ENCODE measurements around the gene GPER1. TPM values are rescaled to one million over a fixed set of nuclear protein-coding genes. Genes with fewer than 3 reads are reported as not detected.

Gene GPER1
- total RNA-seq, result 0.79 and 2.0 TPM in 2 replicates

DNA sequence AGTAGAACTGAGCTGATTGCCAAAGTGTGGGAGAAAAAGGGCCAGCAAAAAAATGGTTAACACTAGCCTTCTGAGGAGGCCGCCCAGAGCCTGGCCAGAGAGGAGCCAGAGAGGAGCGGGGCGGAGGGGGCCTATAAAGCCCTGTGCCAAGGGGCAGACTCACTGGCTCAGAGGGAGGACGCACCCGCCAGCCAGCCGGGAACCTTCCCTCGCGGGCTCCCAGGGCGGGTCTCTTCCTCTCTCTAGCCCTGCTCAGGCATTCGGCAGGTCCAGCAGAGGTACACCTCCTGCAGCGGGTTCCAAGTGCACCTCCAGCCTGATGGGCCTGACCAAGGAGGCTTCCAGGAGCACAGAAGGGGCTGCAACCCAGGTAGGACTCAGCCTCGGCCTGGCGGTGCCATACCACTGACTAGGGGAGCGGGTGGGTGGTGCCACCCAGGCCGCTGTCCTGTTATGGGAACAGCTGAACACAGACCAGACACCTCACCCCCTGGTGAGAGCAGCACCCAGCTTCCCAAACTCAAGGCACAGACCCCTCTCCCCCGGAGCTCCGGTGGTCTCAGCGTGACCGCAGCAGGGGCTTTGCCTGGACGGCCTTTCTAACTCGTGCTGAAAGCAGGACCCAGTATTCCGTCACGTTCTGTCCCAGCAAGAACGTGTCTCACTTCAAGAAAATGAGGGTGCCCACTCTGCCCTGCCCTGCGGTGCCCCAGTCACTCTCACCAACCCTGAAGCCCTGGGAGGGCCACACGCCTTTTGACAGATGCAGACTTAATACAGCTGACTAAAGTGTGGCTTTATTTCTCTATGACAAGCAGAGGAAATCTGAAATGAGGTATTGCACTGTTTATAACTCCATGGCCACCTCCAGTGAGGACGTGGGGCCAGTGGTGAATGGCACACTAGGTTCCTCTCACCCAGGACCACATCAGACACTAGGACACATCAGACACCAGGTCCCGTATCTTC, at the start of gene GPER1:
Gene GPER1, plus strand, starts transcription at position 162 of the 969 bp plus-strand sequence. CDS start 3,616 bp downstream, outside the sequence.

DNA sequence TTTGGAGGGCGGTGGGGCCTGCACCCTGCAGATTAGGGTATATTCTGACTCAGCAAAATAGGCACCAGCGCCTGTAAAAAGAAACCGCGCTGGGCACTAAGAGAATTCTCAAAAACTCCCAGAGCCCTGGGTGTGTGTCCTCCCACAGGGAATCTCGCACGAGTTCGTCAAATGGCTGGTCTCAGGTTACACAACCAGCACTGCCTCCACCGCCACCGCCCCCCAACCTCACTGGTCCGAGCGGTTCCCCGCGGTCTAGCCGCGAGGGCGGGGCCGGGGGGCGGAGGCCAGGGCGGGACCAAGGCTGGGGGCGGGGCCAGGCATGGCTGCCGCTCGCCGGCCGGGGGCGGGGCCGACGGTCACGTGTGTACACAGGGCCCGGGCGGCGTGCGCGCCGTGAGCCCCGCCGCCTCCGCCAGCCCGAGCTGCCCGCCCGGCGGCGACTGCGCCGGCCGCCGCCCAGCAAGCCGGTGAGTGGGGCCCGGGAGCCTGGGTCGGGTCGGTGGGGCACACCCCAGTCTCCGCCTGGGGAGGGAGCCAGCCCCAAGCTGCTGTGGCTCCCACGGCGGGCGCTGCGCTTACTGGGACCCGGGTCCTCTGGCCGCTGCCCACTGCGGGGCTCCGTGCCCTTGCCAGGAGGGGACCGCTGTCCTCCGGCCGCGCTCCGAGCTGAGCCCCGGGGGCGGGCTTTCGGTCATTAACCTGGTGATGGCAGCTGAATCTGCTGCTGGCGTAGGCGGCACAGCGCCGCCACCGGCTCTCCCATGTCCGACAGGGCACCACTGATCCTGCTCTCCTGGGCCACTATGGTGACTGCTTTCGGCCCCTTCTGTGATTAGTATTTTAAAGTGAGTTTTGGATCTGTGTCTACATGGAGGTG, 43.5 kb upstream of the GPER1 start, which contains the start of gene GPR146:
Gene GPR146, plus strand, starts transcription at position 358 of the 880 bp plus-strand sequence. CDS start 12,970 bp downstream, outside the sequence.

Other genes with a start within 250 kb of the GPER1 start
- 35.6 and 37.8 TPM in 2 replicates for gene GET4, start 211.6 kb upstream of the GPER1 start, total RNA-seq
- gene ADAP1, start 133.4 kb upstream of the GPER1 start, total RNA-seq, result 0.44 and 5.9 TPM in 2 replicates
- 4.3 and 8.8 TPM in 2 replicates for gene COX19, start 112.6 kb upstream of the GPER1 start, total RNA-seq
- not detected in 2 replicates for gene CYP2W1, start 104.9 kb upstream of the GPER1 start, total RNA-seq
- gene GPR146, start 43.6 kb upstream of the GPER1 start, total RNA-seq, result 7.8 TPM in 2 replicates
- gene ZFAND2A, start 72.1 kb downstream of the GPER1 start, total RNA-seq, result 24.1 and 25.5 TPM in 2 replicates
- gene UNCX, start 144.8 kb downstream of the GPER1 start, total RNA-seq, result not detected in 2 replicates